Liver (tissue), 3 donors: ENCODE data around the gene SLC25A26.

ENCODE experiments used
- EGR1 ChIP-seq, 2 donors: IDR thresholded peaks; 2 replicates each; pipeline ENCODE4 v1.6.1; 2016 to 2018; ENCODE audit warnings: antibody characterized with exemption in 2 of 2, low read depth in 2 of 2
- HNF4A ChIP-seq, 2 donors: conservative IDR thresholded peaks; 2 replicates each; pipeline ENCODE4 v1.6.1; 2016; ENCODE audit warnings: antibody characterized with exemption in 2 of 2, mild to moderate bottlenecking in 2 of 2
- RAD21 ChIP-seq, 2 donors: IDR thresholded peaks; 2 replicates each; pipeline ENCODE4 v1.6.1; 2016; ENCODE audit warnings: antibody characterized with exemption in 2 of 2, mild to moderate bottlenecking in 2 of 2
- SP1 ChIP-seq: IDR thresholded peaks from 2 replicates; pipeline ENCODE4 v1.6.1; 2018; ENCODE audit warnings: antibody characterized with exemption, mild to moderate bottlenecking
- TAF1 ChIP-seq: conservative IDR thresholded peaks from 2 replicates; pipeline ENCODE4 v1.6.1; 2016; ENCODE audit warnings: antibody characterized with exemption, mild to moderate bottlenecking
- YY1 ChIP-seq: IDR thresholded peaks from 2 replicates; pipeline ENCODE4 v1.6.1; 2016; ENCODE audit warnings: antibody characterized with exemption, mild to moderate bottlenecking
- TF ChIP-seq, protein P1 (sequence below): IDR thresholded peaks from 2 replicates; pipeline ENCODE4 v1.6.1; 2016; ENCODE audit warnings: antibody characterized with exemption, mild to moderate bottlenecking
- TF ChIP-seq, protein P2 (sequence below): IDR thresholded peaks from 2 replicates; pipeline ENCODE4 v1.6.1; 2016; ENCODE audit warnings: antibody characterized with exemption
- TF ChIP-seq, protein P3 (sequence below): fragments of 150-350 bp; IDR thresholded peaks from 2 replicates; pipeline ENCODE4 v1.5.1; 2017; ENCODE audit warnings: improper control_type of control experiment, low read depth, low read length; ENCODE audit not compliant: missing input control
- donor health status: healthy.
- donor health status: healthy.

DNA sequence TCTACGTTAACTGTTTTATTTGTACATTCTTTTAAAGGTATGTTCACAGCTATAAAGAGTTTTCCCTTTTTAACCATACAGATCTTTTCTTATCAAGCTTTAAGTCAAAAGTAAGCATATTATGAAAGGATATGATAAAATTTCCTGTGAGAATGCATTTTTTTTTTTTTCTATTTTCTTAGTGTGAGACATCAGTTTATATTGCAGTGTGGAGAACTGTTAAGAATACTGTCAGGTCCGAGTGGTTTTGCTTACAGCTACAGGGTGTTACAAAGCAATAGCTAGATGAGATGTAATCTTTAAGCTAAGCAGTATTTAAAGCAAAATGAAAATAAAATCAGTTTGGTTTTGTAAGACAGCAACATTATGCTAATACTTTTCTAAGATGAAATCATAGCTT is 133.2 kb downstream of the SLC25A26 start:
- no peak for TF ChIP-seq EGR1 (IDR thresholded peaks at IDR 0.05; ENCODE audit: low read depth in 2 of 2)
- TF ChIP-seq, protein P1, sequence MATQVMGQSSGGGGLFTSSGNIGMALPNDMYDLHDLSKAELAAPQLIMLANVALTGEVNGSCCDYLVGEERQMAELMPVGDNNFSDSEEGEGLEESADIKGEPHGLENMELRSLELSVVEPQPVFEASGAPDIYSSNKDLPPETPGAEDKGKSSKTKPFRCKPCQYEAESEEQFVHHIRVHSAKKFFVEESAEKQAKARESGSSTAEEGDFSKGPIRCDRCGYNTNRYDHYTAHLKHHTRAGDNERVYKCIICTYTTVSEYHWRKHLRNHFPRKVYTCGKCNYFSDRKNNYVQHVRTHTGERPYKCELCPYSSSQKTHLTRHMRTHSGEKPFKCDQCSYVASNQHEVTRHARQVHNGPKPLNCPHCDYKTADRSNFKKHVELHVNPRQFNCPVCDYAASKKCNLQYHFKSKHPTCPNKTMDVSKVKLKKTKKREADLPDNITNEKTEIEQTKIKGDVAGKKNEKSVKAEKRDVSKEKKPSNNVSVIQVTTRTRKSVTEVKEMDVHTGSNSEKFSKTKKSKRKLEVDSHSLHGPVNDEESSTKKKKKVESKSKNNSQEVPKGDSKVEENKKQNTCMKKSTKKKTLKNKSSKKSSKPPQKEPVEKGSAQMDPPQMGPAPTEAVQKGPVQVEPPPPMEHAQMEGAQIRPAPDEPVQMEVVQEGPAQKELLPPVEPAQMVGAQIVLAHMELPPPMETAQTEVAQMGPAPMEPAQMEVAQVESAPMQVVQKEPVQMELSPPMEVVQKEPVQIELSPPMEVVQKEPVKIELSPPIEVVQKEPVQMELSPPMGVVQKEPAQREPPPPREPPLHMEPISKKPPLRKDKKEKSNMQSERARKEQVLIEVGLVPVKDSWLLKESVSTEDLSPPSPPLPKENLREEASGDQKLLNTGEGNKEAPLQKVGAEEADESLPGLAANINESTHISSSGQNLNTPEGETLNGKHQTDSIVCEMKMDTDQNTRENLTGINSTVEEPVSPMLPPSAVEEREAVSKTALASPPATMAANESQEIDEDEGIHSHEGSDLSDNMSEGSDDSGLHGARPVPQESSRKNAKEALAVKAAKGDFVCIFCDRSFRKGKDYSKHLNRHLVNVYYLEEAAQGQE: no peak
- TF ChIP-seq, protein P2, sequence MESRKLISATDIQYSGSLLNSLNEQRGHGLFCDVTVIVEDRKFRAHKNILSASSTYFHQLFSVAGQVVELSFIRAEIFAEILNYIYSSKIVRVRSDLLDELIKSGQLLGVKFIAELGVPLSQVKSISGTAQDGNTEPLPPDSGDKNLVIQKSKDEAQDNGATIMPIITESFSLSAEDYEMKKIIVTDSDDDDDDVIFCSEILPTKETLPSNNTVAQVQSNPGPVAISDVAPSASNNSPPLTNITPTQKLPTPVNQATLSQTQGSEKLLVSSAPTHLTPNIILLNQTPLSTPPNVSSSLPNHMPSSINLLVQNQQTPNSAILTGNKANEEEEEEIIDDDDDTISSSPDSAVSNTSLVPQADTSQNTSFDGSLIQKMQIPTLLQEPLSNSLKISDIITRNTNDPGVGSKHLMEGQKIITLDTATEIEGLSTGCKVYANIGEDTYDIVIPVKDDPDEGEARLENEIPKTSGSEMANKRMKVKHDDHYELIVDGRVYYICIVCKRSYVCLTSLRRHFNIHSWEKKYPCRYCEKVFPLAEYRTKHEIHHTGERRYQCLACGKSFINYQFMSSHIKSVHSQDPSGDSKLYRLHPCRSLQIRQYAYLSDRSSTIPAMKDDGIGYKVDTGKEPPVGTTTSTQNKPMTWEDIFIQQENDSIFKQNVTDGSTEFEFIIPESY: no peak
- TF ChIP-seq, protein P3, sequence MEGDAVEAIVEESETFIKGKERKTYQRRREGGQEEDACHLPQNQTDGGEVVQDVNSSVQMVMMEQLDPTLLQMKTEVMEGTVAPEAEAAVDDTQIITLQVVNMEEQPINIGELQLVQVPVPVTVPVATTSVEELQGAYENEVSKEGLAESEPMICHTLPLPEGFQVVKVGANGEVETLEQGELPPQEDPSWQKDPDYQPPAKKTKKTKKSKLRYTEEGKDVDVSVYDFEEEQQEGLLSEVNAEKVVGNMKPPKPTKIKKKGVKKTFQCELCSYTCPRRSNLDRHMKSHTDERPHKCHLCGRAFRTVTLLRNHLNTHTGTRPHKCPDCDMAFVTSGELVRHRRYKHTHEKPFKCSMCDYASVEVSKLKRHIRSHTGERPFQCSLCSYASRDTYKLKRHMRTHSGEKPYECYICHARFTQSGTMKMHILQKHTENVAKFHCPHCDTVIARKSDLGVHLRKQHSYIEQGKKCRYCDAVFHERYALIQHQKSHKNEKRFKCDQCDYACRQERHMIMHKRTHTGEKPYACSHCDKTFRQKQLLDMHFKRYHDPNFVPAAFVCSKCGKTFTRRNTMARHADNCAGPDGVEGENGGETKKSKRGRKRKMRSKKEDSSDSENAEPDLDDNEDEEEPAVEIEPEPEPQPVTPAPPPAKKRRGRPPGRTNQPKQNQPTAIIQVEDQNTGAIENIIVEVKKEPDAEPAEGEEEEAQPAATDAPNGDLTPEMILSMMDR: no peak
- no peak for TF ChIP-seq YY1
- no peak for TF ChIP-seq TAF1
- TF ChIP-seq RAD21 (IDR thresholded peaks at IDR 0.05): no peak
- no peak for TF ChIP-seq SP1
- no peak for TF ChIP-seq HNF4A (conservative IDR thresholded peaks at IDR 0.05)
